Activated naive CD4-positive, alpha-beta T cell treated with anti-CD3 and anti-CD28 coated beads for 36 hours (primary cell): ENCODE measurements around the gene ZNF609. TPM values are rescaled to one million over a fixed set of nuclear protein-coding genes. Genes with fewer than 3 reads are reported as not detected.
"Not testable (repeated sequence)": the region's sequence is repeated elsewhere in the genome, so short reads cannot be mapped to it uniquely, and the experiment has no call there.

Experiments used
- CTCF ChIA-PET: fragments of 350-600 bp; sonication (Branson Sonifier 250); formaldehyde crosslinking; loops from one replicate; lab custom pipeline; 2021; ENCODE audit warnings: antibody characterized with exemption; lab: Charles Lee
- DNase-seq: peaks from one replicate; pipeline ENCODE4 v3.0.0-alpha.2; 2020
- H3K27ac Mint-ChIP-seq: one replicate; pipeline ENCODE4 v1.8.0; 2021; ENCODE audit warnings: mild to moderate bottlenecking, mixed read lengths
- H3K27me3 Mint-ChIP-seq: one replicate; pipeline ENCODE4 v1.8.0; 2021; ENCODE audit warnings: low read depth, mixed read lengths
- H3K36me3 Mint-ChIP-seq: one replicate; pipeline ENCODE4 v1.8.0; 2021; ENCODE audit warnings: low read depth, mixed read lengths
- H3K4me1 Mint-ChIP-seq: one replicate; pipeline ENCODE4 v1.8.0; 2021; ENCODE audit warnings: low read depth, mixed read lengths
- H3K4me3 Mint-ChIP-seq: one replicate; pipeline ENCODE4 v1.8.0; 2021; ENCODE audit warnings: mild to moderate bottlenecking, moderate library complexity, mixed read lengths
- H3K9me3 Mint-ChIP-seq: one replicate; pipeline ENCODE4 v1.8.0; 2021; ENCODE audit warnings: mixed read lengths
- intact Hi-C: fragments of 100-400 bp; cut with micrococcal nuclease; formaldehyde crosslinking; loops from one replicate; pipeline ENCODE4 v1.15.1; 2023
- total RNA-seq, 2 experiments: library from RNA; stranded (reverse); gene quantifications; one replicate each; pipeline ENCODE4 v1.2.3, GENCODE V29; 2021

Gene ZNF609
- total RNA-seq, 2 experiments from 2014 or later, result 39.5 to 40.4 TPM

DNA sequence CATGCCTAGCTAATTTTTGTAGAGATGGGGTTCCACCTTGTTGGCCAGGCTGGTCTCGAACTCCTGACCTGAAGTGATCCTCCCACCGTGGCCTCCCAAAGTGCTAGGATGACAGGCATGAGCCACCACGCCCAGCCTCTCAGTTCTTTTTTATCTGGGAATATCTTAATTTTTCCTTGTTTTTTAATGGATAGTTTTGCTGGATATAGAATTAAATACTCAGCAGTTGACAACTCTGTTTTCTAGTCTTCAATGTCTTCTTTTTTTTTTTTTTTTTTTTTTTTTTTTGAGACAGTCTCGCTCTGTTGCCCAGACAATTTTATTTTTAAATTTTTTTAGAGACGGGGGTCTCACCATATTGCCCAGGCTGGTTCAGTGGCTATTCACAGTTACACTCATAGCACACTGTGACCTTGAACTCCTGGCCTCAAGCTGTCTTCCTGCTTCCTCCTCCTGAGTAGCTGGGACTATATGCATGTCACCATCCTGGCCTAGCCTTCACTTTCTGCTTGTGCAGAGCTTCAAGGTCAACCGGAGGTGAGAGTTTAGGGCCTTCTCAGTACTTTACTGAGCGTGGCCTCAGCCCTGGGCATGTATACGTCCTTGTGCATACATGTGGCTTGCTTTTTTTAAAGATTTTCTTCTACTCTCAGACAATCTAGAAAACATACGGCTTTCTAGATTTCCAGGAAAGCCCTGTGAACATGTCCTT, 120.5 kb downstream of the ZNF609 start:
- peaks cover 5% of the 10 kb centered on the region for H3K36me3 Mint-ChIP-seq
- H3K27ac Mint-ChIP-seq, result no peak overlapping the region
- H3K4me1 Mint-ChIP-seq, result peaks cover 36% of the 10 kb centered on the region
- H3K9me3 Mint-ChIP-seq, result peaks cover 11% of the 10 kb centered on the region
- no peak for DNase-seq
- CTCF ChIA-PET, result no interaction called here
- H3K27me3 Mint-ChIP-seq, result no peaks in the 10 kb centered on the region
- intact Hi-C loops, result no loop called here
- no peak overlapping the region for H3K4me3 Mint-ChIP-seq

GRCh38 chr15:64581408-64581761, 121.0 kb downstream of the ZNF609 start:
- H3K27me3 Mint-ChIP-seq, result no peaks in the 10 kb centered on the region
- CTCF ChIA-PET, result no interaction called here
- H3K36me3 Mint-ChIP-seq, result peaks cover 5% of the 10 kb centered on the region
- peaks cover 39% of the 10 kb centered on the region for H3K4me1 Mint-ChIP-seq
- intact Hi-C loops, result no loop called here
- no peak overlapping the region for H3K27ac Mint-ChIP-seq
- no peak overlapping the region for H3K4me3 Mint-ChIP-seq
- peaks cover 11% of the 10 kb centered on the region for H3K9me3 Mint-ChIP-seq
- no peak for DNase-seq

DNA sequence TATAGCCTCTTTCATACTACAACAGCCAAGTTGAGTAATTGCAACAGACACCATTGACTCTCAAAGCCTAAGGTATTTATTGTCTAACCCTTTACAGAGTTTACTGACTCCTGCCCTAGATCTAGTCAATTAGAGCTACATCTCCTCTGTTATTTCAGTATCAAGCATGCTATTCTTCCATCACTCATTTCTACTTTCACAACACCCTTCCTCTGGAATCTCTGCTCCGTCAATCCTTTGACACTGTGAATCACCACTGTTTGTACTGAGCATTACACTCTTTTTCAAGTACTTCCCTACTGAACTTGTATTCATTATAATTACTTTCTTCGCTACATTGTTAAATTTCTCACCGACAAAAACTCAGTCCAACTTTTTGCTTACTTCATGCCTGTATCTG, 121.8 kb downstream of the ZNF609 start:
- H3K9me3 Mint-ChIP-seq, result peaks cover 11% of the 10 kb centered on the region

GRCh38 chr15:64583519-64583918, 123.1 kb downstream of the ZNF609 start:
- Mint-ChIP-seq H3K9me3 (peaks cover 11% of the 10 kb centered on the region), H3K27ac (peak overlapping the region; percentile 90), H3K36me3 (peaks cover 5% of the 10 kb centered on the region), H3K4me1 (peaks cover 56% of the 10 kb centered on the region), H3K4me3 (peak overlapping the region; percentile 68), H3K27me3 (no peaks in the 10 kb centered on the region)
- CTCF ChIA-PET, result interaction anchor here (0.7 to 1.4 kb wide), 2 partner anchors 70 to 128 kb away, joined by 3 to 4 read pairs; no protein-coding TSS in a partner anchor
- peak; percentile 59 for DNase-seq
- intact Hi-C loops, result loop anchor here (1.0 to 2.0 kb wide), 2 partner anchors 9 to 13 kb away; no protein-coding TSS in a partner anchor

More for the DNA sequence above, 121.8 kb downstream of the ZNF609 start:
- DNase-seq, result no peak
- no peak overlapping the region for H3K27ac Mint-ChIP-seq
- CTCF ChIA-PET, result no interaction called here
- H3K4me1 Mint-ChIP-seq, result peaks cover 46% of the 10 kb centered on the region
- peaks cover 5% of the 10 kb centered on the region for H3K36me3 Mint-ChIP-seq
- H3K27me3 Mint-ChIP-seq, result no peaks in the 10 kb centered on the region
- H3K4me3 Mint-ChIP-seq, result no peak overlapping the region
- intact Hi-C loops, result loop anchor here (2.0 kb wide), 1 partner anchor 15 kb away; no protein-coding TSS in a partner anchor

GRCh38 chr15:64583983-64584382, 123.6 kb downstream of the ZNF609 start:
- CTCF ChIA-PET, result interaction anchor here (1.4 kb wide), 1 partner anchor 69 kb away, joined by 4 read pairs; no protein-coding TSS in a partner anchor
- Mint-ChIP-seq H3K27me3 (no peaks in the 10 kb centered on the region), H3K4me3 (peak overlapping the region; percentile 68), H3K36me3 (peaks cover 2% of the 10 kb centered on the region), H3K27ac (peak overlapping the region; percentile 90), H3K9me3 (peaks cover 11% of the 10 kb centered on the region), H3K4me1 (peaks cover 57% of the 10 kb centered on the region)
- peak; percentile 26 for DNase-seq
- intact Hi-C loops, result loop anchor here (1.0 to 2.0 kb wide), 2 partner anchors 10 to 13 kb away; no protein-coding TSS in a partner anchor

DNA sequence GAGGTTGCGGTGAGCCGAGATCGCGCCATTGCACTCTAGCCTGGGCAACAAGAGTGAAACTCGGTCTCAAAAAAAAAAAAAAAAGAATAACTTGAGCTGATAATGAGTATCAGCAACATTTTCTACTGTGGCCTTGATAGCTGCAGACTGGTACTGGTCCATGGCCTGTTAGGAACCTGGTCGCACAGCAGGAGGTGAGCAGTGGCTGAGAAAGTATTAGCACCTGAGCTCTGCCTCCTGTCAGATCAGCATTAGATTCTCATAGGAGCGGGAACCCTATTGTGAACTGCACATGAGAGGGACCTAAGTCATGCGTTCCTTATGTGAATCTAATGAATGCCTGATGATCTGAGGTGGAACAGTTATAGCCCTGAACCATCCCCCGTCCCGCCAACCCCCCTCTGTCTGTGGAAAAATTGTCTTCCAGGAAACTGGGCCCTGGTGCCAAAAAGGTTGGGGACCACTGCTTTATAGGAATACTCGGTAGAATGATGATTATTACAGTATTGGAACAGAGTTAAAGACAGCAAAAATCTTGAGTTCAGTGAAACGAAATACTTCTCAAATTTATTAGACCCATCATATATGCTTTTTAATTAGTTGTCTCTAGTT, 126.0 kb downstream of the ZNF609 start:
- Mint-ChIP-seq H3K9me3 (peaks cover 2% of the 10 kb centered on the region), H3K4me3 (no peak overlapping the region), H3K27ac (peak overlapping the region; percentile 22), H3K36me3 (no peaks in the 10 kb centered on the region), H3K27me3 (no peaks in the 10 kb centered on the region), H3K4me1 (peaks cover 67% of the 10 kb centered on the region)
- CTCF ChIA-PET, result interaction anchor here (0.7 kb wide), 2 partner anchors 249 to 387 kb away, joined by 3 read pairs; no protein-coding TSS in a partner anchor
- no peak for DNase-seq
- intact Hi-C loops, result no loop called here

- H3K4me3 Mint-ChIP-seq, result no peak overlapping the region
- peak overlapping the region; percentile 25 for H3K27ac Mint-ChIP-seq
- intact Hi-C loops, result no loop called here
- no peaks in the 10 kb centered on the region for H3K27me3 Mint-ChIP-seq
- DNase-seq, result no peak
- no peaks in the 10 kb centered on the region for H3K9me3 Mint-ChIP-seq
- CTCF ChIA-PET, result interaction anchor here (0.6 kb wide), 1 partner anchor 71 kb away, joined by 4 read pairs; no protein-coding TSS in a partner anchor
- H3K36me3 Mint-ChIP-seq, result no peaks in the 10 kb centered on the region
- H3K4me1 Mint-ChIP-seq, result peaks cover 64% of the 10 kb centered on the region
Measured at GRCh38 chr15:64586984-64587383, 126.6 kb downstream of the ZNF609 start.

GRCh38 chr15:64589435-64590084, 129.2 kb downstream of the ZNF609 start:
- Mint-ChIP-seq H3K36me3 (no peaks in the 10 kb centered on the region), H3K9me3 (no peaks in the 10 kb centered on the region), H3K27ac (no peak overlapping the region), H3K27me3 (no peaks in the 10 kb centered on the region), H3K4me1 (peaks cover 55% of the 10 kb centered on the region), H3K4me3 (no peak overlapping the region)
- no peak for DNase-seq
- CTCF ChIA-PET, result no interaction called here
- intact Hi-C loops, result no loop called here

- intact Hi-C loops, H3K4me3 Mint-ChIP-seq, CTCF ChIA-PET, H3K27me3 Mint-ChIP-seq, DNase-seq, H3K36me3 Mint-ChIP-seq, H3K27ac Mint-ChIP-seq, H3K9me3 Mint-ChIP-seq: not testable (repeated sequence)
- peaks cover 47% of the 10 kb centered on the region for H3K4me1 Mint-ChIP-seq
Measured at GRCh38 chr15:64592845-64593244, 132.5 kb downstream of the ZNF609 start.

- Mint-ChIP-seq H3K27ac (peak overlapping the region; percentile 89), H3K36me3 (no peaks in the 10 kb centered on the region), H3K4me3 (peak overlapping the region; percentile 71), H3K27me3 (no peaks in the 10 kb centered on the region), H3K4me1 (peaks cover 57% of the 10 kb centered on the region), H3K9me3 (no peaks in the 10 kb centered on the region)
- peak; percentile 59 for DNase-seq
- intact Hi-C loops, result loop anchor here (2.0 kb wide), 2 partner anchors 14 to 22 kb away; no protein-coding TSS in a partner anchor
- CTCF ChIA-PET, result no interaction called here
Measured at GRCh38 chr15:64596701-64597476, 136.5 kb downstream of the ZNF609 start.

GRCh38 chr15:64597477-64597822, 137.1 kb downstream of the ZNF609 start:
- CTCF ChIA-PET, result no interaction called here
- Mint-ChIP-seq H3K27me3 (no peaks in the 10 kb centered on the region), H3K9me3 (no peaks in the 10 kb centered on the region), H3K4me3 (peak overlapping the region; percentile 71), H3K27ac (peak overlapping the region; percentile 89), H3K4me1 (peaks cover 62% of the 10 kb centered on the region), H3K36me3 (no peaks in the 10 kb centered on the region)
- intact Hi-C loops, result loop anchor here (2.0 kb wide), 2 partner anchors 15 to 23 kb away; no protein-coding TSS in a partner anchor
- DNase-seq, result no peak
